ENCODE results near the gene SLC7A10.

DNA sequence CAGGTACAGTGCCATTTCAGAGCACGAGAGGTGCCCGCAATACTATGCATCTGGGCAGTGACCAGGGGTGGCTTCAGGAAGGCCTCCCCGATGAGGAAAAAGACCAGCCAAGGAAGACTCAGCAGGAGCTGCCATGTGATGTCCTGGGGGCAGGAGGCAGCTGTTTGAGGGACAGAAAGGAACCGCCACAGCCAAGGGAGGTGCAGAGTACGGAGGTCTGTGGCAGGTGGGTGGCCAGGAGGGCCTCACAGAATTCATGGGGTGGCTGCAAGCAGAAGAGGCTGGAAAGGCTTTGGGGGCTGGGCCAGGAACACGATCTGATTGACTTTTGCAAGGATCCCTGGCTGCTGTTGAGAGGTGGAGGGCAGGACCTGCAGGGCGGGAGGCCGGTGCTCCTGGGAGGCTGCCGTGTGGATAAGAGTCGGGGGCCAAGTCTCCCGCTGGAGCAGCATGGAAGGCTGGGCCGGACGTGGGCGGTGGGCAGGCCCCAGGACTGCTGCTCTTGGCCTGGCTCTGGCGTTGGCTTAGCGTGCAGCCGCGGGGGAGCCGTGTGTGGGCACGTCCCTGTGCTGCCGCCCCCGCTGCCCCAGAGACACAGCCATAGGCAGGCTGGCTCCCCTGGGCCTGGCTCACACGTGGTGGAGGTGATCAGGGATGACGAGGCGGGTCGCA is 47.6 kb upstream of the SLC7A10 start:
- TF ChIP-seq, protein P1, sequence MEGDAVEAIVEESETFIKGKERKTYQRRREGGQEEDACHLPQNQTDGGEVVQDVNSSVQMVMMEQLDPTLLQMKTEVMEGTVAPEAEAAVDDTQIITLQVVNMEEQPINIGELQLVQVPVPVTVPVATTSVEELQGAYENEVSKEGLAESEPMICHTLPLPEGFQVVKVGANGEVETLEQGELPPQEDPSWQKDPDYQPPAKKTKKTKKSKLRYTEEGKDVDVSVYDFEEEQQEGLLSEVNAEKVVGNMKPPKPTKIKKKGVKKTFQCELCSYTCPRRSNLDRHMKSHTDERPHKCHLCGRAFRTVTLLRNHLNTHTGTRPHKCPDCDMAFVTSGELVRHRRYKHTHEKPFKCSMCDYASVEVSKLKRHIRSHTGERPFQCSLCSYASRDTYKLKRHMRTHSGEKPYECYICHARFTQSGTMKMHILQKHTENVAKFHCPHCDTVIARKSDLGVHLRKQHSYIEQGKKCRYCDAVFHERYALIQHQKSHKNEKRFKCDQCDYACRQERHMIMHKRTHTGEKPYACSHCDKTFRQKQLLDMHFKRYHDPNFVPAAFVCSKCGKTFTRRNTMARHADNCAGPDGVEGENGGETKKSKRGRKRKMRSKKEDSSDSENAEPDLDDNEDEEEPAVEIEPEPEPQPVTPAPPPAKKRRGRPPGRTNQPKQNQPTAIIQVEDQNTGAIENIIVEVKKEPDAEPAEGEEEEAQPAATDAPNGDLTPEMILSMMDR (conservative IDR thresholded peaks at IDR 0.05 in 1 of 2, IDR thresholded peaks at IDR 0.05 in 1 of 2; ENCODE audit: low read depth in 1 of 2, low read length in 2 of 2), result no peak
- TF ChIP-seq EZH2 (IDR thresholded peaks at IDR 0.05; ENCODE audit: low read length, missing control alignments), result no peak

Measured in fibroblast of lung (primary cell).